Heart left ventricle (tissue), 13 donors: ENCODE results near the gene TMEM39B.

Experiments
- CTCF ChIP-seq, 12 donors: fragments of 200-600 bp; sonication (generic) in 4 of 12; IDR thresholded peaks; one replicate each; pipeline versions ENCODE4 v1.5.0 to v1.8.0; 2018 to 2022; ENCODE audit warnings: antibody characterized with exemption in 12 of 12, mild to moderate bottlenecking in 5 of 12
- POLR2A ChIP-seq, 2 donors: fragments of 450-650 bp; IDR thresholded peaks; one replicate each; pipeline ENCODE4 v1.6.1; 2017; ENCODE audit warnings: antibody characterized with exemption in 2 of 2, mild to moderate bottlenecking in 2 of 2, moderate library complexity in 2 of 2
- donor health status: ischemic (EF 13 %, LVEDD 7.1; RV severe dilation, severe dysfunction).
- donor health status: DM: no; HTN: yes; CAD: no.
- donor health status: DM: no; HTN: no; CAD: no.
- donor health status: ischemic (EF 25% LVEDD 6.9; RV normal size, moderate dysfunction).
- donor health status: ischemic (EF 25% LVEDD 5.7; RV mildly dilated, moderate dysfunction).
- donor health status: ischemic (EF 35%, LVEDD 5.7; RV mildly dilated, moderate dysfunction).
- donor health status: nonischemic (EF 11% LVEDD 7.7; RV severe dilation, severe dysfunction).
- donor health status: DM: yes; HTN: yes; CAD: no.
- donor health status: PGD.
- donor health status: ischemic (EF 29% LVEDD 5.4; RV normal size, mild dysfunction).
- donor health status: nonischemic (EF 23%, LVEDD 6.1; RV moderate dilation, normal function).

GRCh38 chr1:32047701-32048100, 25.0 kb upstream of the TMEM39B start:
- no peak for TF ChIP-seq CTCF (IDR thresholded peaks at IDR 0.05)
- no peak for TF ChIP-seq POLR2A (IDR thresholded peaks at IDR 0.05)
